ENCODE measurements around the gene ATOSB.

GRCh38 chr9:35103660-35104191 is 11.9 kb downstream of the ATOSB start:
- no peak for TF ChIP-seq CTCF (IDR thresholded peaks at IDR 0.05)
- TF ChIP-seq POLR2A (IDR thresholded peaks at IDR 0.05) = no peak

Data from thyroid gland (tissue), 4 donors.